ENCODE measurements around the gene GRK1.

GRK1 gene

DNA sequence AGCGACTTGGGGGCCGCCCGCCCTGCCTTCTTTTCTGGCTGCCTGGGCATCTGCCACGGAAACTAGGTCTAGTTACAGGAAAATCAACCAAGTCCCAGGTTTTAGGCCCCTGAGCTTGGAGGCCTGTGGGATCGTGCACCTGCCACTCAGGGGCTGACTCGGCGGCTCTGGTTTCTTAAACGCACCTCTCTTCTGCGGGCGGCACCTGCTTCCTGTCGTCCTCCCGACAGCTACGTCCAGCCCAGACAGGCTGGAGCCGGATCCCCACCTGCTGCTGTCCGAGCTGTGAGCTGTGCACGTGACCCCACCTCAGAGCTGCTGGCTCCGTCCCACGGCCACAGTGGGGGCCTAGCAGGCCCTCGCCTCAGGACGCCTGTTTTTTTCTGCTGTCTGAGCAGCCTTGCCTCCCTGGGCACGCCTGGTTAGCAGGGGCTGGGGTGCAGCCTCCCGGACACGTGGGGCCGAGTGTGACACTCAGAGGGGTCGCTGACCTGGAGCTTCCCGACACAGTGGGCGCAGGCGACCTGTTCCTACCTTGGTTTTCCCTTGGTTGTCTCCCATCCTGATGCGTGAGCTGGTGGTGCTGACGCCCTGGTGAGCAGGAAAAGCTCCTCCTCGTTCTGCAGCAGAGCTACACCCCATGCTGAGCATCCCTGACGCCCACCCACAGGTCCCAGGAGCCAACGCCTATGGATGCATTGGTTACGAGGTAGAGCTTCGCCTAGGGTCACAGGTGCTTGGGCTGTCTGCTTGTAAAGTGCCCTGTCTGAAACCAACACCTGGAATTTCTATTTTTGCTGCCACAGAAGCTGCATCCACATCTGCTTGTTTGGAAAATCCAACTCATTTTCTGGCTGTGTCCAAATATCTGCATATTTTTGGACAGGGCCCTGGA lies 109.5 kb downstream of the GRK1 start:
- Histone ChIP-seq H3K27me3 (ENCODE audit: control insufficient read depth, insufficient read depth, low read length) (peaks cover 37% of the 10 kb centered on the region; the same call in 1 of the 2 replicates), H3K36me3 (ENCODE audit: control insufficient read depth, insufficient read depth, low read length) (no peaks in the 10 kb centered on the region), H3K4me1 (ENCODE audit: control insufficient read depth, insufficient read depth, low read length) (no peaks in the 10 kb centered on the region), H3K9ac (ENCODE audit: low read length) (no peak overlapping the region), H3K27ac (ENCODE audit: low read depth, low read length) (no peak overlapping the region), H3K9me3 (ENCODE audit: control insufficient read depth, insufficient read depth, low read depth, low read length) (no peaks in the 10 kb centered on the region), H3K4me3 (ENCODE audit: low read depth, low read length) (no peak overlapping the region)

DNA sequence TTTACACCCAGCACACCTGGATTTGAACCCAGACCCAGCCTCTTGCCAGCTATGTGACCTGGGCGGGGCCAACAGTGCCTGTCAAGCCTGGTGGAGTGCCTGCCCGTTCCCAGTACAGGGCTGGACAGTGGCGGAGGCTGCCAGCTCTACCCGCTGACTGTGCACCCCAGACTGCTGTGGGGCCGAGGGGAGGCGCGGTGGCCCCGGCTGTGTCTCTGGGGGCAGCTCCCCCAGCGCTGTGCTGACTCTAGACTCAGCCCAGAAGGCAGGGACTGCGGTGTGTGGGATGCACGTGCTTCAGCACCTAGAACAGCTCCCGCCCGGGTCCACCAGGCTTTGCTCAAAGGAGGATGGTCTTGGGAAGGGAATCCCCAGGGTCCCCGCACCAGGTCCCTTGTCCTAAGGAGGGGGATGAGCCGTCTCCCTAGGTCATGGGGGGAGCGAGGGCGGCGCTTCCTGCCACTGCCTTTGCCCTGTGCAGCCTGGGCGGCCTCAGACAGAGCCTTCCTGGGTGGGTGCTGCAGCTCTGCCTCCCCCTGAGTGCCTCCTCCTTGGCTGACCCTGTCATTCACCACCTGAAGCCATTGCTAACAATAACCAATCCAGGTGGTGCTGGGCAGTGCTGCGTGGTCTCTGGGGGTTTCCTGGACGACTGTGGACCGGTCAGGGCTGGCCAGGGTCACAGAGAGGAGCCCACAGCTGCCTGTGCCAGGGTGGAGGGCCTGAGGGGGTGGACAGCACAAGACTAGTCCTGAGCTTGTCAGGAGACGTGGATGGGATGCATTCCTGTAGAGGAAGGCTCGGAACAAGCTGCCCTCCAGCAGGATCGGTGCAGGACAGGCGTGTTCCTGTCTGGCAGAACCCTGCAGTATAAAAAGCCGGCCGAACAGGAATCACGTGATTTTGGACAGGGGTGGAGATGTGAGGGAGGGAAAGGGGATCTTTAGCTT lies 110.6 kb downstream of the GRK1 start:
- Histone ChIP-seq H3K4me3 (ENCODE audit: low read depth, low read length) (no peak overlapping the region), H3K4me1 (ENCODE audit: control insufficient read depth, insufficient read depth, low read length) (no peaks in the 10 kb centered on the region; the same call in 1 of the 2 replicates), H3K27ac (ENCODE audit: low read depth, low read length) (no peak overlapping the region), H3K9me3 (ENCODE audit: control insufficient read depth, insufficient read depth, low read depth, low read length) (no peaks in the 10 kb centered on the region), H3K27me3 (ENCODE audit: control insufficient read depth, insufficient read depth, low read length) (peaks cover 37% of the 10 kb centered on the region; the same call in 1 of the 2 replicates), H3K9ac (ENCODE audit: low read length) (no peak overlapping the region), H3K36me3 (ENCODE audit: control insufficient read depth, insufficient read depth, low read length) (no peaks in the 10 kb centered on the region)

- no peak overlapping the region for H3K27ac ChIP-seq (ENCODE audit: low read depth, low read length)
- H3K9me3 ChIP-seq (ENCODE audit: control insufficient read depth, insufficient read depth, low read depth, low read length): peaks cover 13% of the 10 kb centered on the region
- peaks cover 22% of the 10 kb centered on the region; the same call in 1 of the 2 replicates for H3K27me3 ChIP-seq (ENCODE audit: control insufficient read depth, insufficient read depth, low read length)
- H3K36me3 ChIP-seq (ENCODE audit: control insufficient read depth, insufficient read depth, low read length): no peaks in the 10 kb centered on the region
- H3K4me1 ChIP-seq (ENCODE audit: control insufficient read depth, insufficient read depth, low read length): no peaks in the 10 kb centered on the region; the same call in 1 of the 2 replicates
- H3K9ac ChIP-seq (ENCODE audit: low read length): no peak overlapping the region
- no peak overlapping the region for H3K4me3 ChIP-seq (ENCODE audit: low read depth, low read length)
Measured at GRCh38 chr13:113781571-113781970, 114.6 kb downstream of the GRK1 start.

- no peak overlapping the region for H3K4me3 ChIP-seq (ENCODE audit: low read depth, low read length)
- no peaks in the 10 kb centered on the region for H3K36me3 ChIP-seq (ENCODE audit: control insufficient read depth, insufficient read depth, low read length)
- peaks cover 15% of the 10 kb centered on the region; the same call in 1 of the 2 replicates for H3K27me3 ChIP-seq (ENCODE audit: control insufficient read depth, insufficient read depth, low read length)
- no peak overlapping the region for H3K27ac ChIP-seq (ENCODE audit: low read depth, low read length)
- peaks cover 15% of the 10 kb centered on the region for H3K9me3 ChIP-seq (ENCODE audit: control insufficient read depth, insufficient read depth, low read depth, low read length)
- no peak overlapping the region for H3K9ac ChIP-seq (ENCODE audit: low read length)
- H3K4me1 ChIP-seq (ENCODE audit: control insufficient read depth, insufficient read depth, low read length): no peaks in the 10 kb centered on the region; the same call in 1 of the 2 replicates
Measured at GRCh38 chr13:113782472-113782871, 115.5 kb downstream of the GRK1 start.

- Histone ChIP-seq H3K9me3 (ENCODE audit: control insufficient read depth, insufficient read depth, low read depth, low read length) (peaks cover 15% of the 10 kb centered on the region), H3K4me3 (ENCODE audit: low read depth, low read length) (no peak overlapping the region), H3K36me3 (ENCODE audit: control insufficient read depth, insufficient read depth, low read length) (no peaks in the 10 kb centered on the region), H3K4me1 (ENCODE audit: control insufficient read depth, insufficient read depth, low read length) (no peaks in the 10 kb centered on the region; the same call in 1 of the 2 replicates), H3K9ac (ENCODE audit: low read length) (no peak overlapping the region), H3K27me3 (ENCODE audit: control insufficient read depth, insufficient read depth, low read length) (peaks cover 7% of the 10 kb centered on the region; the same call in 1 of the 2 replicates), H3K27ac (ENCODE audit: low read depth, low read length) (no peak overlapping the region)
Measured at GRCh38 chr13:113783200-113783881, 116.3 kb downstream of the GRK1 start.

GRCh38 chr13:113783966-113784644 lies 117.1 kb downstream of the GRK1 start:
- Histone ChIP-seq H3K36me3 (ENCODE audit: control insufficient read depth, insufficient read depth, low read length) (no peaks in the 10 kb centered on the region), H3K27me3 (ENCODE audit: control insufficient read depth, insufficient read depth, low read length) (peaks cover 3% of the 10 kb centered on the region; the same call in 1 of the 2 replicates), H3K9me3 (ENCODE audit: control insufficient read depth, insufficient read depth, low read depth, low read length) (peaks cover 15% of the 10 kb centered on the region), H3K4me1 (ENCODE audit: control insufficient read depth, insufficient read depth, low read length) (no peaks in the 10 kb centered on the region; the same call in 1 of the 2 replicates), H3K4me3 (ENCODE audit: low read depth, low read length) (no peak overlapping the region), H3K9ac (ENCODE audit: low read length) (no peak overlapping the region), H3K27ac (ENCODE audit: low read depth, low read length) (no peak overlapping the region)

- Histone ChIP-seq H3K4me3 (ENCODE audit: low read depth, low read length) (no peak overlapping the region), H3K36me3 (ENCODE audit: control insufficient read depth, insufficient read depth, low read length) (no peaks in the 10 kb centered on the region), H3K9ac (ENCODE audit: low read length) (no peak overlapping the region), H3K27ac (ENCODE audit: low read depth, low read length) (no peak overlapping the region), H3K9me3 (ENCODE audit: control insufficient read depth, insufficient read depth, low read depth, low read length) (peaks cover 15% of the 10 kb centered on the region), H3K27me3 (ENCODE audit: control insufficient read depth, insufficient read depth, low read length) (no peaks in the 10 kb centered on the region), H3K4me1 (ENCODE audit: control insufficient read depth, insufficient read depth, low read length) (no peaks in the 10 kb centered on the region; the same call in 1 of the 2 replicates)
Measured at GRCh38 chr13:113784645-113785024, 117.6 kb downstream of the GRK1 start.

DNA sequence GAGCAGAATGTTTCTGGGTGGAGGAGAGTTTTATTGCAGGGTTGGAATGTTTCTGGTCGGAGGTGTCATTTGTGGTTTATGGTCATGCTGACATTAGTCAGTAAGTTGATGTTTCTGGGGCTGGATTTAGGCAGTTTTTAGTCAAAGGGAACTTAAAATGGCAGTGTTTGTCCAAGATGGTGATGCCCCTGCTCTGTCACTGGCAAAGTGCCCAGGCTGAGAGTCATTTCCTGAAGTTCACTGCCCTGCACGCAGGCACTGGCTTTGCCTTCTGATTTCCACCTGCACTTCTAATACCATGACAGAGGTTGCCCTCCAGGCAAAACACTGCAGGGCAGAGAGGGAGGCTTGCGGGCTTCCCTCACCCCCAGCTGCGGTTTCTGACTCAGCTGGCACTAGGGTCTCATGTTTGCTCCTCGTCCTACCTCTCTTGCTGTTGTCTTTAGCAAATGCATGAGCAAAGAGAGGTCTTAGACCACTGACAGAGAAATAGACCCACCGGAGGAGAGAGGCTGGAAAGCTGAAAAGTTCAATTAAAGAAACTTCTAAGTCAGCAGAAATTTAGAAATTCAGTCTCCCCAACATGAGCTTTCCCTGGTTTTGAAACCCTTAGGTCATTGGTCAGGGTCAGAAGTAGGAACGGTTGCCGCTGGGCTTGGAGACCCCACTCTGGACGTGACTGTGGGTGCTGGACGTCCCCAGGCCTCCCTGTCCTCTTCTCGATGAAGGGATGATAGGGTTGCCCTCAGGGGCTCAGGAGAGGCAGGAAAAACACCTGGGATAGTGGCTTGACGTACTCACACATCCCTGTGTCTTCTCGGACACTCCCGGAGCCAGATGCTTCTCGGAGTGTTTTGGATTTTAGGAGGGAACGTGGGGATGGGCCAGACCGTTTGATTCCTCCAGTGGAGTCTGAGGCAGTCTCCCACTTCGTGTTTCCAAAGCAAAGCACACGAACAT lies 118.3 kb downstream of the GRK1 start:
- Histone ChIP-seq H3K9me3 (ENCODE audit: control insufficient read depth, insufficient read depth, low read depth, low read length) (peaks cover 15% of the 10 kb centered on the region), H3K4me3 (ENCODE audit: low read depth, low read length) (no peak overlapping the region), H3K27ac (ENCODE audit: low read depth, low read length) (no peak overlapping the region), H3K36me3 (ENCODE audit: control insufficient read depth, insufficient read depth, low read length) (no peaks in the 10 kb centered on the region), H3K27me3 (ENCODE audit: control insufficient read depth, insufficient read depth, low read length) (no peaks in the 10 kb centered on the region), H3K4me1 (ENCODE audit: control insufficient read depth, insufficient read depth, low read length) (no peaks in the 10 kb centered on the region; the same call in 1 of the 2 replicates), H3K9ac (ENCODE audit: low read length) (no peak overlapping the region)

DNA sequence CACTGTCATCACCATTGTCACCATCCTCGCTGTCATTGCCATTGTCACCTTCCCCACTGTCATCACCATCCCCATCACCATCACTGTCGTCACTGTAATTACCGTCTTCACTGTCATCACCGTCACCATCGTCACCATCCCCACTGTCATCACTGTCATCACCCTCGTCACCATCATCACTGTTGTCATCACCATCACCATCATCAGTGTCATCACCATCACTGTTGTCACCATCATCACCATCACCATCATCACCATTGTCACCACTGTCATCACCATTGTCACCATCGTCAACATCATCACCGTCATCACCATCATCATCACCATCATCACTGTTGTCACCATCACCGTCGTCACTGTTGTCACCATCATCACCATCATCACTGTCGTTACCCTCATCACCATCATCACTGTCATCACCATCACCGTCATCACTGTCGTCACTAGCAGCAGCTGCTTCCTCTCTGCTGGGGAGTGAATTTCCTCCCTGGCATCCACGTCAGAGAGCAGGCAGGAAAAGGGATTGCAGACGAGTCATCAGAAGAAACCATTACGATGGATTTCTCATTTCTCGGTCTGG lies 119.3 kb downstream of the GRK1 start:
- no peaks in the 10 kb centered on the region for H3K27me3 ChIP-seq (ENCODE audit: control insufficient read depth, insufficient read depth, low read length)
- no peak overlapping the region for H3K9ac ChIP-seq (ENCODE audit: low read length)
- no peaks in the 10 kb centered on the region; the same call in 1 of the 2 replicates for H3K4me1 ChIP-seq (ENCODE audit: control insufficient read depth, insufficient read depth, low read length)
- H3K36me3 ChIP-seq (ENCODE audit: control insufficient read depth, insufficient read depth, low read length): no peaks in the 10 kb centered on the region
- peaks cover 15% of the 10 kb centered on the region for H3K9me3 ChIP-seq (ENCODE audit: control insufficient read depth, insufficient read depth, low read depth, low read length)
- H3K4me3 ChIP-seq (ENCODE audit: low read depth, low read length): no peak overlapping the region
- no peak overlapping the region for H3K27ac ChIP-seq (ENCODE audit: low read depth, low read length)

Data from HUES6 (cell line).